ENCODE measurements around the gene CHMP2A.

The CHMP2A gene

DNA sequence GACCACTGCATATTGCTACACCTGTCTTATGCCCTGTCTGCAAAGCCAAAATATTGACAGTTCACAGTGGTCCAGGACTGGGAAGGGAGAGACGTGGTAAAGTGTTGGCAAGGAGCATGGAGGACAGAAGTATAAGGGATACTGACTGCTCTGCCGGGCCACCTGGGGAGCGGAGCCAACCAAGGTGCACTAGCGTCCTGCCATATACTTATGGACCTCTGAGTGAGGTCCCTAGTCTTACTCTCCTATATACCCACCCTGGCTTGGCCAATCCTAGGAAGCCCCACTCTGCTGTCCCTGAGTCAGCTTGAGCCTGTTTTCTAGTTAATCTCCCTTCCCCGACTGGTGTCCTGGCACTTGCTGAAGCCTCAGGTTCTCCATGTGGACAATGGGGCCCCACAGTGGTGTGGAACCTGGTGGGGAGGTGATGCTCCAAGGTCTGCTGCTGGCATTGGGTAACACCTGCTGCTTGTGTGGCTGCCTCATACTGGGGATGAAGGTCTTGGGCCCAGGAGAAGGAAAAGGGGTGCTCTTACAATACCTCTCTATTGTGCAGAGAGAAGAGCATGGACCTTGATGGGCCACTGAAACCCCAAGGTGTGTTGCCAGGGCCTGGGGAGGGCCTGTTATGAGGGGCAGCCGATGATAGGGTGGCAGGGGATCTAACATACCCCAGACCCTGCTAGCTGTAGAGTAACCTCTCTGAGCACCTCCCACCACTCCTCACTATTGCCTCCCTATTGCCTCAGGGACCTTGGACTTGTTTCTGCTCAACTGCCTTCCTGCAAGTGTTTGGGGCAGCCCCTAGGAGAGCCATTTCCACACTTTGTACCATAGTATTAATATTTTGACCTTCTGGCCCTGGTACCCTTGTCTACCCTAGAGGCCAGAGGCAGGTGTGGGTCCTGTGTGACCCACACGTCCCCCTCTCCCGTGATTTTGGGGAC lies 17.8 kb downstream of the CHMP2A start:
- no peak for DNase-seq

GRCh38 chr19:58535857-58536256 lies 19.0 kb downstream of the CHMP2A start:
- DNase-seq: no peak

DNA sequence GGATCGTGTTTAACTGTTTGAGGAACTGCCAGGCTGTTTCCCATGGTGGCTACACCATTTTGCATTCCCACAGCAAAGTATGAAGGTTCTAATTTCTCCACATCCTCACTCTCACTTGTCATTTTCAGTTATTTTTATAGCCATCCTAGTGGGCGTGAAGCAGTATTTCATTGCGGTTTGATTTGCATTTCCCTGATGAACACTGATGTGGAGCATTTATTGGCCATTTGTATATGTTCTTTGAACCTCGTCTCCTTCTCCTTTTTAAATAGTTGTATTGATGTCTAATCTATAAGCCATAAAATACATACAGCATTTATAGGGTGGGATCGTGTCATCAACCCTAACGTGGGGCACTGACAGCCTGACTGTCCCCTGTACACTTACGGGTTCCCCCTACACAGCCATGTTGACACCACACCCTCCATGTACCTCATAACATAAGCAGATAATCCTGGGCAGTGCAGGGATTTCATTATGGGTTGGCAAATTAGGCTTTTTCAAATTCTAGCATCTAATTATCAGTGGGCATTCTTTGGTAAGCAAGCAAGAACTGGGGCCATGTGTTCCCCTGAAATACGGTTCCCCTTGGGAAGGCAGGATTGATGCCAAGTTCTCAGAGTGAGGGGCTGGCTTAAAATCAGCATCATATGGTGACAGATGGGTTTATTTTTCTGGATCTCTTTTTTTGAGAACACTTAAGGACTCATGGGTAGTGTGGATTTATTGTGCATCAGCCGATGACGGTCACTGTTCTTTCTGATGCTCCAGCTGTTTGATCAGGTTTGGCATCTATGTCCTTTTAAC lies 23.7 kb downstream of the CHMP2A start:
- DNase-seq: no peak

GRCh38 chr19:58529405-58529804 lies 25.5 kb downstream of the CHMP2A start:
- DNase-seq: no peak

DNA sequence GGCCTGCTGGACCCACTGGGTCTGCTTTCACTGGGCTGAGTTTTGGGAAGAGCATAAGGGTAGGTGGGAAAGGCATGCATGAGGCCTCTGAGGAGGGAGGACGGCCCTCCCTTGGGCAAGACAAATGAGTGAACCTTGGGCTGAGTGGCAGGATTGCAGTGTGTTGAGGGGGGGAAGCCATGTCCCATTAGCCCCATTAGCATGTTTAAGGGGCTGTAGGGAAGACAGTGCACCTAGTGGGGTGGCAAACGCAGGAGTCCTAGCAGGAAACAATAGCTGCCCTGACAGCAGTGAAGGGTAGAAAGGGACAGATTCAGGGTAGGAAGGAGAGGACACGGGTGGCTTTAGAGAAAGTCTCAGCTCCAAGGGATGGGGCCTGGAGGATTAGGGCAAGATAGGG lies 32.2 kb downstream of the CHMP2A start:
- no peak for DNase-seq

GRCh38 chr19:58521651-58522050 lies 33.3 kb downstream of the CHMP2A start:
- DNase-seq: no peak

GRCh38 chr19:58520257-58520599 lies 34.7 kb downstream of the CHMP2A start:
- no peak for DNase-seq

- peak; percentile 85 for DNase-seq
Observed at GRCh38 chr19:58519355-58520256, 35.3 kb downstream of the CHMP2A start, which contains the start of gene ZBTB45. TSS of gene ZBTB45 (minus strand) at chr19:58519810. CDS start at chr19:58517673, 2,137 bp downstream.

DNA sequence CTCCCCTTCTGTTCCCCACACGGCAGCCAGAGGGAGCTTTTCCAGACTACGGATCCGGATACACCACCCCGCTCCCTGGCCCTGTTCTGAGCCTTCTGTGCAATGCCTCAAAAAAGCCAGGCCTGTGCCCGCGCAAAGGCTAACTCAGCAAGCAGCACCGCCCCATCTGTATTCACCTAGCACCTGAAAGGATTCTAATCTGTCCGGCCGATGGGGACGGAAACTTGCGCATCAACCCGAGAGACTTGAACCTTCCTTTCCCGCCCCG lies 35.9 kb downstream of the CHMP2A start:
- no peak for DNase-seq

- DNase-seq: no peak
Observed at GRCh38 chr19:58518256-58519086, 36.4 kb downstream of the CHMP2A start.

GRCh38 chr19:58516964-58517833 lies 37.7 kb downstream of the CHMP2A start:
- no peak for DNase-seq

- DNase-seq: no peak
Observed at GRCh38 chr19:58516246-58516836, 38.6 kb downstream of the CHMP2A start.

- no peak for DNase-seq
Observed at GRCh38 chr19:58515259-58515658, 39.6 kb downstream of the CHMP2A start.

DNA sequence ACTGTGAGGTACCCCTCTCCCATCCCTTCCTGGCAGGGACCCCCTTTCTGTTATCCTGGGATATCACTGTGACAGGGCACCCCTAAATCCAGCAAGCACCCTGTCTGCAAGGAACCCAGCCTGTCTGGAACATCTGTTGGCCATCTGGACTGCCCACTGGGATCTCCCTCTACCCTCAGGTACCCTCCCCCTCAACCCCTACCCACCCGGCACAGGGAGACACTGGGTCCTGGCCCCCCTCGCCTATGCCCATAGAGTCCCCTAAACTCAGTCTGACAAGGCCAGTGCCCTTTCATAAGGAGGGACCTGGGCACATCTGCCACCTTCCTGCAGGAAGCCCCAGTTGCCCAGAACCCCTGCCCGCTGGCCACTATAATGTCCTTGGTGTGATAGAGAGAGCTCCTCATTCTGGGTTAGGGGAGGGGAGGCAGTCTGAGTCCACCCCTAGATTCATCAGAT lies 40.3 kb downstream of the CHMP2A start:
- DNase-seq: no peak

- DNase-seq: peak; percentile 63
Observed at GRCh38 chr19:58513694-58514563, 41.0 kb downstream of the CHMP2A start.

GRCh38 chr19:58513213-58513693 lies 41.7 kb downstream of the CHMP2A start:
- no peak for DNase-seq

DNA sequence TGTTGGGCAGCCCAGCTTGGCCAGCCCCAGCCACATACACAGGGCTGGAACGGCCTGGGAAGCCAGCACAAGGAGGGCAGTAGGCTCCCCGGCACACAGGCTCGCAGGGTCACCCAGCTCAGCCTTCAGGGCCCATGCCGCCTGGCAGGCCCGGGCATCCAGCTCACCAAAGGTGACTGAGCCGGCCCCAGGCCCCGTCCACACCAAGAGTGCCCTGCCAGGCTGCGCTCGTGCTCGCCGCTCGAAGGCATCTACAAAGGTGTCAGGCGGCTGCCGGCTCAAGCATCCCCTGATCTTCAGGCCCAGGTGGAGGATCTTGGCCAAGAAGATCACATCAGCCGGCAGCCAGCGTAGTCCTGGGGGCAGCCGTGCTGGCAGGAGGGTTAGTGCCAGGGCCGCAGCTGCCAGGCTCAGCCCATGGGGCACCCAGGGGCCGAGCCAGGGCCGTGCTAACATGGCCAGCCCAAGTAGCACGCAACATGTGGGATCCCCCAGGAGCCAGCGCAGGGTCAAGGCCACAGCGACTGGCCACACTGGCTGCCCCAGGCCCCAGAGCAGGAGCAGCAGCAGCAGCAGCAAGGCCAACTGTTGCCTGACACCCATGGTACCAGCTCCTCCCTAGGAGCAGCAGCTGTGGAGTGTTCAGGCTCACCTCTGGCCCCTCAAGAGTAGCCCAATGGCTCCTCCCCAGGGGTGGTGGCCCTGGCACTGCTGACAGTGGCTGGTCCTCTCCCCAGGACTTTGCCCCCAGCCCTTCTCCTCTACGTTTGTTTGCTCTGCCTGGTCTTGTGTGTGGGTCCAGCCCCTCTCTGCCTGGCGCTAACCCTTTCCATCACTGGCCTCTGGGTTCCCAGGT lies 43.3 kb downstream of the CHMP2A start, which contains the start of gene SLC27A5:
TSS of gene SLC27A5 (minus strand) at position 640 of the 856 bp plus-strand sequence. CDS start at position 603, 37 bp downstream.
- DNase-seq: no peak
